Stimulated activated CD4-positive, alpha-beta T cell treated with anti-CD3 and anti-CD28 coated beads, Interleukin-12 subunit alpha, Interleukin-12 subunit beta, amount 100 ng/mL, for 48 hours (primary cell): ENCODE results near the gene DNAJC2.

Experiments
- DNase-seq, 3 donors: peaks; one replicate each; pipeline ENCODE4 v3.0.0-alpha.2; 2020; ENCODE audit warnings: low read depth in 2 of 3, low spot score in 1 of 3

Gene DNAJC2, protein sequence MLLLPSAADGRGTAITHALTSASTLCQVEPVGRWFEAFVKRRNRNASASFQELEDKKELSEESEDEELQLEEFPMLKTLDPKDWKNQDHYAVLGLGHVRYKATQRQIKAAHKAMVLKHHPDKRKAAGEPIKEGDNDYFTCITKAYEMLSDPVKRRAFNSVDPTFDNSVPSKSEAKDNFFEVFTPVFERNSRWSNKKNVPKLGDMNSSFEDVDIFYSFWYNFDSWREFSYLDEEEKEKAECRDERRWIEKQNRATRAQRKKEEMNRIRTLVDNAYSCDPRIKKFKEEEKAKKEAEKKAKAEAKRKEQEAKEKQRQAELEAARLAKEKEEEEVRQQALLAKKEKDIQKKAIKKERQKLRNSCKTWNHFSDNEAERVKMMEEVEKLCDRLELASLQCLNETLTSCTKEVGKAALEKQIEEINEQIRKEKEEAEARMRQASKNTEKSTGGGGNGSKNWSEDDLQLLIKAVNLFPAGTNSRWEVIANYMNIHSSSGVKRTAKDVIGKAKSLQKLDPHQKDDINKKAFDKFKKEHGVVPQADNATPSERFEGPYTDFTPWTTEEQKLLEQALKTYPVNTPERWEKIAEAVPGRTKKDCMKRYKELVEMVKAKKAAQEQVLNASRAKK

DNA sequence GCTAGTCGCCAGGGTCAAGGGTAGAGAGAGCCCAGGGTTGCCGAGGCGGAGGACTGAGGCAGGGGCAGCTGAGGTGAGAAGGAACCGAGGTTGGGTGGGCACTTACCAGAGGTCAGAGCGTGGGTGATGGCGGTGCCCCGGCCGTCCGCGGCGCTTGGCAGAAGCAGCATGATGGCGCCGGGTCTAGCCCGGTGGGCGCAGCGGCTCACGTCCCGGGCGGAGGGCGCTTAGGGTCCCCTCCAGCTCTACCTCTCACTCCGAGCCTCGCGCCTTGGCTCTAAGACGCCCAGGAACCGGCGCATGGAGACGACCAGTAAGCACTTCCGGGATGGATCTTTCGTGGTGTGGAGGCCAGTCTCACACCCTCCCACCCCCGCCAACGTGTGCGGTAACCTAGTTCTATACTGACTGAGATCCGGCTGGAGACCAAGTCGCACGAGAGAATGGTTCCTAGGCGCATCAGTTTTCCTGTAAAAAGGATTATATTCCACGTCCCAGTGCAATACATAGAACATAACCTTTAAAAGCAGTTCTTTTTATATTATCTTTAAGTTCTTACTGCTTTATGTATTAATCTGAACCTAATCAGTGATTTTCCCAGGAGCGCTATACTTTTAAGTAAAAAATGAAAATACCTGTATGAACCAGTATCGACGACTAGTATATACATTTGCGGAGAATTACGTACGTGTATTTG lies at the start of gene DNAJC2:
DNAJC2 (minus strand) TSS at position 315 of the 697 bp plus-strand sequence; CDS start at position 170, 145 bp downstream.
- DNase-seq: peak; percentile 77 to 79 (median 78)

DNA sequence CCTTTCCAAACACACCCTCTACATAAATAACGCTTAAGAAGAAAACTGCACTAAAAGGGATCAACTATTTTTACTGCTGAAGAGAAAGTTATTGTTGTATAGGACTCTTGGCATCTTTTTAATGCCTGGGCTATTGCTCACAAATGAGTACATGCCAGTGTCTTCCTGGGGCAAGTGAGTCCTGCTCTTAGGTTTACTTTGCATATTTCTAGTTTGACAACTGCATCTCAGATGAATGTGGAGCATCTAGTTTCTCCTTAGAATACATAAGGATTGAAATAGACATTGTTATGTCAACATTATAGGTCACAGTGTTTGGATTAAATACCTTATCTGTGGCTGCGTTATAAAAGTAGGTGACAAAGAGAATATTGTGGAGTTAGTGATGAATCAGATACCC lies 47.4 kb upstream of the DNAJC2 start:
- no peak for DNase-seq

DNA sequence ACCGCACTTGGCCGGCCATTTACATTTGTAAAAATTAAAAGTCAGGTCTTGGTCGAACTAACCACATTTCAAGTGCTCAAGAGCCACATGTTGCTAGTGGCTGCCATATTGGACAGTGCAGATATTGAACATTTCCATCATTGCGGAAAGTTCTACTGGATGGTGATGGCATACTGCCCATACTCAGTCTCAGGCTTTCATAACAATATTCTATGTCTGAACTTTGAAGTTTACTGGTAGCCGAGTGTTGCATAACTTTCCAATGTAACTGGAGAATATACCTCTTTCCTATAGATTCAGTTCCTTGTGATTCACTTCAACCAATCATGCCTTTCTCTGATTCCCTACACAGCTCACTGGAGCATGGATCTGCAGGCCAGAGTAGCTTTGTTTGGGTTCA lies 46.6 kb upstream of the DNAJC2 start:
- no peak for DNase-seq

DNA sequence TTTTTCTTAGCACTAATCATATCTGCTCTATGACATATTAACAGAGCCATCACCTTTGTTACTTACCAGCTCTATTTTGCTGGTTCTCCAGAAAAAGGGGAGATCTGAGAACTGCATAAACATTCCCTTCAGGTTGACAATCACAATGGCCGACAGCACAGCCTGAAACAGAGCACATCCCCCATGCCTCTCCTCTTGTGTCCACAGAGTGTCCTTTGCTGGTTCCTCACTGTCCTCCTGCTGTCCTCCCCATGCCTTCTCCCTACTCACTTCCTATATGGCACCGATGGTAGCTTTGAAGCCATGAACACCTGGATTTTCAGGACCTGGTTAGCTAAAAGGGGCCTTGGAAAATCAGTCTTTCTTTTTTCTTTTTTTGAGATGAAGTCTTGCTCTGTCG lies 44.7 kb upstream of the DNAJC2 start:
- DNase-seq: no peak

DNA sequence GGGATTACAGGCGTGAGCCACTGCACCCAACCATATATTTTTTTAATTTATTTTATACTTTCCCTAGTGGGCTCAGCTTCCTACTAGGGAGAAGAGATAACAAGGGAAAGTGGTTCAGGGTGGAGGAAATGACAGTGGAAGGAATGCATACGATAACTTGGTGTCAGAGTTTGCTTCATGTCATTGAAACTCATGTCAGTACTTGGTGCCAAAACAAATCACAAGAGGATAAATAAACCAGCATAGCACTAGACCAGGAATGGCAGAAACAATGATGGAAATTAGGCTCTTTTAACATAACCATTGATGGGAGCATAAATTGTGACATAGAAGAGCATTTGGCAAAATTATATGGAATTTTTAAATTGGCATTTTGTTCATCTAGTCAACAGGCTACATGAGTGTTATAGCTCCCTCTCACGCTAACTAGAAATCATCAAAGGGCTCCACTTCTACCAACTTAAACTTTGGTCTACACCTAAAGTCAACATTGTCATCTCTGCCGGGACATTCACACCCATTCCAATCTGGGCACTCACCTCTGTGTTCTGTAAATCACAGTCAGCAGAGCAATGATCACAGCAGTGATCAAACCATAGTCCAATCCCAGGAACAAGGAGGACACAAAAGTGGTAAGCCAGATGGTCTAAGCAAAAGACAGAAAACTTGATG lies 44.0 kb upstream of the DNAJC2 start:
- no peak for DNase-seq

DNA sequence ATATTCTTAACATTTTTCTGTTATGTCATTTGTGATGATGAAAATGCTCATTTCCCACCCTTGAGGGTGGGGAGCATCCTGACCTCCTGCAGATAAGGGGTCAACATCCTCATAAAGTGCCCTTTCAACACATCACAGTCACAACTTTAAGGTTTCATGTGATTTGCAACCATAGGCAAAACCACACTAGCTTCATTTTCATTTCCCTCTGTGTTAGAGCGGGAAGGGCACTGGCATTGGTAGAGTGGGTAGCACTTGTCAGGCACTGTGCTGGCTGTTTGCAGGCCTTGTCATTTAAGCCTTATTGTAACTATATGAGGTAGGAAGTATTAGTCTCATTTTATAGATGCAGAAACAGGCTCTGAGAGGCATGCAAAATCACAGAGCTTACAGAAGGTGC lies 42.7 kb upstream of the DNAJC2 start:
- no peak for DNase-seq

DNA sequence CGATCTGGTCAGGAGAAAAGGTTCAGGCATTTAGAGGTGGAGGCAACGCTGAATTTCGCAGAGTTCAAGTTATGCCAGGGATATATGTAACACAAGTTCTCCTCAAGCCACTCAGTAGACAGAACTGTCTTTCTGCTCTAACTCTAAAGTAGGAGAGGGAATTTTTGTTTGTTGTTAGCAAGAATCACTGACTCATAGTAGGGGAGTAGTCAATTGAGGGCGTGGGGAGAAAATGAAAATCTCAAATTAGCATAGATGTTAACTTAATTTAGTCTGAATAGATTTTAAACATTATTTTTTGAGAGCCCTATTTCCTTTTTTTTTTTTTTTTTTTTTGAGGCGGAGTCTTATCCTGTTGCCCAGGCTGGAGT lies 37.5 kb upstream of the DNAJC2 start:
- no peak for DNase-seq

DNA sequence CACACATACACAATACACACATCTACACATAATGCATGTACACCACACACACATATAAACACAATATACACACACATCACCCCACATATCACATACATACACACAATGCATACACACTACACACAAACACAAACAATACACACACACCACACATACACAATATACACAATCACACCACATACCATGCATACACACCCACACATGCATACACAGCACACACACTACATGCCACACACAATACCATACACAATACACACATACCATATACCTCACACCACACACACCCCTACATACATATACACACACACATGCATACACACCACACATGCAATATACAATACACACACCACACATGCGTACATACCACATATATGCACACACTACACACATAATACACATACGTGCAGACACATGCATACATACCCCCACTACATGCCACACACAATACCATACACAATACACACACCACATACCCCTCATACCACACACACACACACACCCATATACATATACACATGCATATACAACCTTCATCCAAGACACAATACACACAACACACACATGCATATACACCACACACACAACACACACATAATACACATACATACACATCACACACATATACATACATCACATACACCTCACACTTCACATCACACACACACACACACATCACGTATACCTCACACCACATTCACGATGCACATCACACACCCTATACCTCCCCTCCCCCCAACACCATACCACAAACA lies 36.9 kb upstream of the DNAJC2 start:
- DNase-seq: no peak

DNA sequence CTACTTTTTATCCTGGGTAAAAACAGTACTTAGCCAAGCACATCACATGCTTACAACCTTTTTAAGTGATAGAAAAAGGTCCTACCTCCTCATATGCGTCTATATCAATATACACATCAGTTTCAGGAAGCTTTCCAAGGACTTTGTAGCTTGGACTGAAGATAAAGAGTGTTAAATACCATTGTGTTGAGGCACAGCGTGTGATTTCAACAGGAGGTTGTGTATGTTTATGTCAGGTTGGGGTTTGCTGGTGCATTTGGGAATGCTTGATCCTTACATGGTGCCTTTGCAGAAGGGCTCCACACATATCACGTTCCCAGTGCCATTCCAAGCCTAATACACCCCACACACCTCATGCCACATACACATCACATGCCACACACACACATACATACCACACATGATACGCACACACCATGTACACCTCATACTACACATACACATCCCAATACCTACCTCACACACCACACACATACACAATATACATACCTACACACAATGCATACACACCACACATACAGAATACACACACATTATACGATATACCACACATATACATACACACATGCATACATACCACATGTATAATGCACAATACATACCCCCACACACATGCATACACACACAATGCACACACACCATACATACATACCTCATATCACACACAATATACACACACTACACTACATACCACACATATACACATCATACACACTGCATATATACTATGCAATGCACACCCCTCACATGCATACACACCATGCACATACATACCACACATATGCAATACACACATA lies 36.0 kb upstream of the DNAJC2 start:
- no peak for DNase-seq

DNA sequence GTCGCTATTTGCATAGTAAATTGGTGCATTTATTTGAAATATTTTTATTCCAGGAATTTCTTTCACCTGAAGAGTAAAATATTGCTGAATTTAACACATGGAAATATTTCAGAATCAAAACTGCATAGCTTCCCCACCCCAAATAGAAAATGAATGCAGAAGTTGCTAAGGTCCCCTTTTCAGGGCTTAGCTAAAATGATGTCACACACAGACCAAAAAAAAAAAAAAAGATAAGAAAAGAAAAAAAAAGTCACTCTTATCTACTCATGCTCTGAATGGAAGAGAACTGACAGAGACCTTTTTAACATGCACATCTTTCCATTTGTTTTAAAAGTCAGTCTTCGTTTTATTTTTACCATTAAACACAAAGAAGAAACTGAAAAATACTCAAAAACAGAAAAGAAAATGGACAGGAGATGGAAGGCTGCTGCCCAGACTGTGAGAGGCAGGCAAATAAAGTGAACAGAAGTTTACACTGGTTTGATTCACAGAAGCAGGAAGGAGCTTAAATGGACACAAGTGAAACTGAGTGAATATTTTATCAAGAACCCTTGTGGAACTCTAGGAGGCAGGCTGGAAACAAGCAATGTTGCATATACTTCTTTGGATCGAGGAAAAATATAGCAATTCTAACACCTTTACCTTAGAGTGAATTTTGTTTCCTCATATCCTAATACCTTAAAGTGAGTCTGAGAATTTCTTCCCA lies 34.9 kb upstream of the DNAJC2 start:
- no peak for DNase-seq

DNA sequence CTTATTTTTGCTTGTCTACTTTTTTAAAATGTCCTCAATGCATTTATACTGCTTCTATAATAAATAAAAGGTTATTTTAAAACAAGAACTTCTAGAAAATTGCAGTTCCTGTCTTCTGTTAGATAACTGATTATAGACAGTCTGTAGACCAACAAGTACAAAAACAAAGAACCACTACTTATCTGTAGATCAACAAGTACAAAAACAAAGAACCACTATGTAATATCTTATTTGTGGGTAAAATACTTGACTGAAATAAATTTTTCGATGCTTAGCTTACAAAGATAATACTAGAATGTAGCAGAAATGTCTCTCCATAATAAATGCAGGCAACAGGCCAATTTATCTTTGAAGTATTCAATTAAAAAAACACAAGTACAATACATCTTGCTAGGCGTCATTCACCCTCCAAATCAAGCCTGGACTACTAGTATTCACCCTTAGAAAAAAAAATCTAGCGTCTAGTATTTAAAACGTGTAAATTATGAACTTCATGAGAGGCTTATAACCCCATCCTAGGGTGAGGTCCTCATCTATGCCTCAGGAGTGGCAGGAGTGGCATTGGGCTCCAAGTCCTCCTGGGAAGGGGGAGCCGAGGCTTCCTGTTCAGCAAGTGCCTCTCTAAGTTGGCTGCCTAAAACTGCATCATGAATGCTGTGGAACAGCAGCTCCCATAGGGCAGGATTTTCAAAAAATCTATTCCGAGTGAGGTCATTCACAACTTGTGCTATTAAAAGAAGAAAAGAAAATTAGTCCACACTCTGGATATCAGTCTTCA lies 29.5 kb upstream of the DNAJC2 start:
- DNase-seq: no peak

DNA sequence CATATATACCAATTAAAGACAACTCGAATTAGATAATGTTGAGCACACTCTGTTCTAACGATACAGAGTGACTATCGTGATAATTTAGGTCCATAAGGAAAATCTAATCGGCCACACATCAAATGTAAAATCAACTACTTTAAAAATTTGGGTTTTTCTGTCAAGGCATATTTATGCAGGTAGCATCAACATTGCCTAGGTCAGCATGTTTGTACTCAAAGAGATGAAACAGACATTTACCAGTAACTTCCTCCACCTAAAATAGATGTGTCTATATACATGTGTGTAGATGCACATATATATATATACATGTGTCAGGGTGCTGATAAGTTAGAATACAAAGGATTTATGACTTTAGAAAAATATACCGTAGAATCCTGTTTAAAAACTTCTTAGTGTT lies 24.9 kb upstream of the DNAJC2 start:
- DNase-seq: no peak

DNA sequence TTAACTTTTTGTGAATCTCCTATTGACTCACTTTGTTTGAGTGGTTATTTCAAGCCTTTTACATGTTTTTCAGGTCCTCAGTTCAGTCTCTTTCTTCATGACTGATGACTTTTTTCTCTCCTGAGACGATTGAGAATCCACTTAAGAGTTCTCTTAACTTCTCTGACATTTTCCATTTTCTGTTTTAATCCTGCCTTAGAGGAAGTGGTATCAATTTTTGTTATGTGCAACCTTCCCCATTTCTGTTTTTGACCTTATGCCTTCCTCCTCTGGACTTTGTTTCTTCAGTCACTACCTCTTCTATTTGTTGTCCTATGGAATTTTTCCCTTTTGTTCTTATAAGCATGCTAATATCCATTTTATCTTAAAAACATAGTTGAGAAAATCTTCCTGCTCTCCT lies 5.2 kb upstream of the DNAJC2 start:
- no peak for DNase-seq

DNA sequence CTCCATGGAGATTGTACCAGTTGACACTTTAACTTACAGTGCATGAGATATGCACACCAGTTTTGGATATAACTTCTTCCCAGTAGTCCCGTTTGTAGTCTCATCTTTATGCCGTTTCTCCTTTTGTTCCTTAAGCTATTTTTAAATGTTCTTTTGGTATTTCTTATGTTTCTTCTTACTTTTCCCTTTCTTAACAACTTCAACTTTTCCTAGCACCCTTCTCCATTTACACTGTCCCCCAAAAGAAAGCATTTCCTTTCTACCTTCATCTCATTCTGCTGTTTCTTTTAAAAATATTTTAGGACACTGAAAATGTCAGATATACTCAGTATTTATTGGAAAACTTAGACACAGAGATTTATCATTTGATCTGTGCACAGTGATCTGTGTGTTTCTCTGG lies 4.4 kb upstream of the DNAJC2 start:
- no peak for DNase-seq

DNA sequence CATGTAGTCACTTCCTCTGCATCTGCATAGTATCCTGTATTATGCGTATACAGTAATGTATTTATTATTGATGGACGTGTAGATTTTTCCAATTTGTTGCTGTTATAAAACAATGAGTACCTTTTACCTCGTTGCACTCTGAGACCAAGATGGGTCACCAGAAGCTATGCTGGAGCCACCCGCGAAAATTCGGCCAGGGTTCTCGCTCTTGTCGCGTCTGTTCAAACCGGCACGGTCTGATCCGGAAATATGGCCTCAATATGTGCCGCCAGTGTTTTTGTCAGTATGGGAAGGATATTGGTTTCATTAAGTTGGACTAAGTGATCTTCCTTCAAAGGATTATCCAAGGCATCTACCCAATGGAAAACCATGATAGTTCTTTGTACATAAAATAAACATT lies 3.9 kb upstream of the DNAJC2 start:
- no peak for DNase-seq

DNA sequence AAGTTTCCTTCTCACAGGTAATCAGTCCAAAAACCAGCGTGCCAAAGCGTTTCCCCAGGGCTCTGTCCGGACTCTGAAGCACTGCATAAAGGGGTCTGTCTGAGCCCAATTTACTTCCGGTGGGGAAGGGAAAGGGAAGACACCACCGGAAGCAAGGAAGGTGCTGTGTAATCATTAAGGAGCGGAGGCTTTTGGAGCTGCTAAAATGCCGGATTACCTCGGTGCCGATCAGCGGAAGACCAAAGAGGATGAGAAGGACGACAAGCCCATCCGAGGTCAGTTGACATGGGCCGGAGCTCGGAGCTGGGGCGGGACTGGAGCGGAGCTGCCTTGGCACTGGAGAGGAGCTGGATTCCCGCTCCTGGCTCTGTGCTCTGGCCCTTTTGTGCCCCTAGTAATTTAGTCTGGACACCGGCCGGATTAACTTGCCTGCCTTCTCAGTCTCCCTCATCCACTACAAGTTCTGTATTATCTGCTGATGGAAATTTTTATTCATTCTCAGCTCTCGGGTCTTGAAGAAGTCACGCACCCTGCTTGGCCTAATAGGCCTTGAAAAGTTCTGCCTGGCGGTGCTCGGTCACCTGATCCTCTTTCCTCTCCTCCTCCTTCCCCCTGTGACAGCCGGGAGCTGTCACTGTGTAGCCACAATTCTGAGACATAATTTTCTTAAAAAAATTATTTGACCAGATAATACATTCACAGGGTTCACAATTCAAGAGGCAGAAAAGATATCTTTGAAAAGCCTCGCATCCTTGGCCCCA lies 3.1 kb upstream of the DNAJC2 start, which contains the start of gene PSMC2:
PSMC2 (plus strand) TSS at position 137 of the 761 bp plus-strand sequence; CDS start at position 206, 69 bp downstream.
- peak; percentile 70 to 78 (median 73) for DNase-seq

DNA sequence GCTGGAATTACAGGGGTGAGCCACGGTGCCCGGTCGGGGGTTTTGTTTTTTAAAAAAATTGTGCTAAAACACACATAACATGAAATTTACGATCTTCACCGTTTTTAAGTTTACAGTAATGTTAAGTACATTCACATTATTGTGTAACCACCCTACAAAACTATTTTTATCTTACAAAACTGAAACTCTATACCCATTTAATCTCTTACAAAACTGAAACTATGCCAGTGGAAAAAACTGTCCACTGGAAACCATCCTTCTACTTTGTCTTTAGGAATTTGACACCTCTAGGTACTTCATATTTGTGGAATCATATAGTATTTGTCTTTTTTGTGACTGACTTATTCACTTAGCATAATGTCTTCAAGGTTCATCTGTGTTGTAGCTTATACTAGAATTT lies 1.8 kb upstream of the DNAJC2 start:
- DNase-seq: no peak
